HTR-8/SVneo (cell line): Measurements from ENCODE around the gene COL5A3.
"Not testable (repeated sequence)": the region's sequence is repeated elsewhere in the genome, so short reads cannot be mapped to it uniquely, and the experiment has no call there.

Source experiments
- DNase-seq: peaks from one replicate; pipeline ENCODE4 v3.0.0; 2011; ENCODE audit warnings: low spot score, mixed read lengths; ENCODE audit not compliant: insufficient read length
- FAIRE-seq: peaks from 2 replicates; lab custom pipeline; 2011; peaks lifted over from hg19 to GRCh38; lab: Jason Lieb, UNC

The COL5A3 gene

GRCh38 chr19:9941671-9942070 is 68.6 kb downstream of the COL5A3 start:
- FAIRE-seq, result no peak

GRCh38 chr19:9941231-9941630 is 69.1 kb downstream of the COL5A3 start:
- FAIRE-seq (no peak), DNase-seq (no peak)

More at GRCh38 chr19:9941671-9942070, 68.6 kb downstream of the COL5A3 start:
- no peak for DNase-seq

GRCh38 chr19:9940778-9941177 is 69.5 kb downstream of the COL5A3 start:
- FAIRE-seq, result no peak

GRCh38 chr19:9939301-9939913 is 70.9 kb downstream of the COL5A3 start:
- no peak for DNase-seq
- no peak for FAIRE-seq

More at GRCh38 chr19:9940778-9941177, 69.5 kb downstream of the COL5A3 start:
- no peak for DNase-seq

DNA sequence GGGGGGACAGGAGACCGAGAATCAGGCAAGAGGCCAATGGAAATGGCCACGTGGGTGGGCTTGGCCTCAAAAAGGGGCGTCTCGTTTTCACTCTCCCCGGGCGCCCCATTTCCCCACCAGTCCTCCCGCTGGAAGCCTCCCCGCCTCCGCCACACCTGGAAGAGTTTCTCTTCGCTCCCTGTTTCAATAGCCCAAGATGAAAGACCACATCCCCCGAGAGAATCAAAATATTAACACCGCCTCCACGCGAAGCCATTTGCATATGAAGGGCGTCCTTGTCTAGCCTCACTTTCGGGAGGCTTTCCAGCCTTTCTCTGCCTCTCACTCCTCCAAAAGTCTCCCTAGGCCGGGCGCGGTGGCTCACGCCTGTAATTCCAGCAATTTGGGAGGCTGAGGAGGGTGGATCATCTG is 73.3 kb downstream of the COL5A3 start:
- FAIRE-seq (no peak), DNase-seq (no peak)

DNA sequence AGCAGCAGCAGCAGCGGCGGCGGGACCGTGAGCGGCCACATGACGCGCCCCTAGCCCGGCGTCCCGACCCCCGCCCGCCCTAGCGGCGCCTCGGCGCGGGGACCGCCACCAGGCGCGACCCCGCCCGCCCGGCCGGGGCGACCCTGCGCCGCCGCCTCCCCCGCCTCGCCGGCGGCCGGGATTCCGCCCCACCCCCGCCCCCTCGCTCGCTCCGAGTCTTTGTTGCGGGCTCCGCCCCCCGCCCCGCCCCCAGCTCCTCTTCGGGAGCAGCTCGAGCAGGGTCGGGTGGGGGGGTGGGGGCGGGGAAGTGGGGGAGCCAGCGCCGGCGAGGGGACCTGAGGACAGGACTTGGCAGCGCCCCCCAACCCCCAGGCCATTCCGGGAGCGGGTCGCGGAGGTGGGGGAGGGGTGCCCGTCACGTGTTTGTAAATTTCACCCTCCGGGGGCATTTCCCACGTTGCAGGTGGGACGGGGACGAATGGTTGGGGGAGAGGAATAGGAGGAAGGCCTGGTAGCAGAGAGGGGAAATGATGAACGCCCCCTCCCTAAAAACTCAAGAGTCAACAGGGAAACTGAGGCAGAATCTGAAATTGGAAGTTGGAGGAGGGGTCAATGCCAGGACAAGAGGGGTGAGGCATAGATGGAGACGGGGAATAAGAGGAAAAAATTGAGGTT is 73.8 kb downstream of the COL5A3 start, which contains the start of gene OLFM2:
Gene OLFM2 (minus strand): TSS at position 190 of the 675 bp plus-strand sequence. CDS start 149 bp downstream, at position 41.
- FAIRE-seq (no peak), DNase-seq (peak; percentile 51)

DNA sequence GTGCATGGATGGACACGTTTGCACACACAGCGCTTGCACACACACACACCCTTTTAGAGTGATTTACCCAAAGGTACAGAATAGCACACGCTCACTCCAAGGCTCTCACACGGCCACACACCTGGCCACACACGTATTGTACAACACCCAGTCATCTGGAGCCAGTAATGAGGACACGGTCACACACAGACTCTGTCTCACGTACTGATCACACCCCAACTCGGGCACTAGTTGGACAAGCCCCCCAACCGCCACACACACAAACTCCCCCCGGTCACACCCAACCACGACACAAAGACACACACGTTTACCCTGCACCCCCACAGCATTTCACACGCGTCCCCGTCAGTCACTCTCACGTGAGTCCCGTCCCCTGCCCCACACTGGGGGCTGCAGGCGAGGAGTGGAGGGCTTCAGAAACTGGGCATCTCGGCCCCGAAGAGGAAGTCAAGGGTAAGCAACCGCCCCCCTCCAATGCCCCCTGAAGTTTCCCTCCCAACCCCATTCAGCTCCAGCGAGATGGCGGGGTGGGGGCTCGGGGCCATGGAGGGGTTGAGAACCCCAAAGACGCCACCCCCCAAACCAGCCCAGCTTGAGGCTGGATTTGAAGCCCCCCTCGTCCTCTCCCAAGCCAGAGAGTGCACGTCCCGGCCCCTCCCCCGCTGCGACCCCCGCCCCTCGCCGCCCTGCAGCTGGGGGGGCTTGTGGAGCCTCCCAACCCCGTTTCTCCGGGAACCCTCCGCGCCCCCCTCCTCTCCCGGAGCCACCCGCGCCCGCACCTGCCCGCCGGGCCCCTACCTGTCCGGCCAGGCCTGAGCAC is 74.6 kb downstream of the COL5A3 start:
- no peak for DNase-seq
- FAIRE-seq, result peak; percentile 70

- FAIRE-seq (peak; percentile 97), DNase-seq (peak; percentile 83)
Observed at GRCh38 chr19:9934132-9934950, 76.0 kb downstream of the COL5A3 start.

DNA sequence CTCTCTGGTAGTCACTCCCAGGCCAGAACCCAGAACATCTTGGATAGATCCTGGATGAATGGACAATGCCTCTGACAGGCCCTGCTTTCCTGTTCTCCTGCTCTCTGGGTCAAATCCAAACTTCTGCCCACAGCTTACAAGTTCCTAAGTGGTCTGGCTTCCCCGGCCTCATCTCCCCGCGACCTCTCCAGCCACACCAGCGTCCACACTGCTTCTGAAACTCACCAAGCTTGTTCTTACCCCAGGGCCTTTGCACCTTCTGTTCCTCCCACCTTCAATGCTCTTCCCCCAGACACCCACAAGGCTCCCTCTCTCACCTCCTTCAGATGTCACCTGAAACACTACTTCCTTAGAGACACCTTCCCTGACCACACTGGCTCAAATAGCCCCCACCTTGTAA is 77.5 kb downstream of the COL5A3 start:
- FAIRE-seq (no peak), DNase-seq (no peak)

DNA sequence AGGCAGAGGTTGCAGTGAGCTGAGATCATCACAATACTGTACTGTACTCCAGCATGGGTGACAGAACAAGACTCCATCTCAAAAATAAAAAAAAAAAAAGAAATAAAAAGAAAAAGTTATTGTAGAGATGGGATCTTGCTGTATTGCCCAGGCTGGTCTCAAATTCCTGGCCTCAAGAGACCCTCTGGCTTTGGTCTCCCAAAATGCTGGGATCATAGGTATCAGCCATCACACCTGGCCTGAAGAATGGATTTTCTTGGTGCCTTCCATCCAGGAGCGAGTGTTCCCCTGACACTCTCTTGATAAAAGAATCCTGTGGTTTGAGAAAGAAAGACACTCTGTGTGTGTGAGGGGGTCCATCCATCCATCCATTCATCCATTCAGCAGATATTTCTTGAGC is 78.7 kb downstream of the COL5A3 start:
- FAIRE-seq, result no peak
- DNase-seq, result no peak

DNA sequence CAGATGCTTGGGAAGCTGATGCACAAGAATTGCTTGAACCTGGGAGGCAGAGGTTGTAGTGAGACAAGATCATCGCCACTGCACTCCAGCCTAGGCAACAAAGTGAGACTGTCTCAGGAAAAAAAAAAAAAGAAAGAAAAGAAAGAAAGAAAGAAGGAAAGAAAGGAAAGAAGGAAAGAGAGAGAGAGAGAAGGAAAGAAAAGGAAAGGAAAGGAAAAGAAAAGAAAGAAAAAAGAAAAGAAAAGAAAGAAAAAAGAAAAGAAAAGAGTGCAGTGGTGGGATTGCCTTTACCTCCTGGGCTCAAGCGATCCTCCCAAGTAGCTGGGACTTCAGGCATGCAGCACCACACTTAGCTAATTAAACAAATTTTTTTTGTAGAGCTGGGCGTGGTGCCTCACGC is 86.9 kb downstream of the COL5A3 start:
- DNase-seq (no peak), FAIRE-seq (no peak)

DNA sequence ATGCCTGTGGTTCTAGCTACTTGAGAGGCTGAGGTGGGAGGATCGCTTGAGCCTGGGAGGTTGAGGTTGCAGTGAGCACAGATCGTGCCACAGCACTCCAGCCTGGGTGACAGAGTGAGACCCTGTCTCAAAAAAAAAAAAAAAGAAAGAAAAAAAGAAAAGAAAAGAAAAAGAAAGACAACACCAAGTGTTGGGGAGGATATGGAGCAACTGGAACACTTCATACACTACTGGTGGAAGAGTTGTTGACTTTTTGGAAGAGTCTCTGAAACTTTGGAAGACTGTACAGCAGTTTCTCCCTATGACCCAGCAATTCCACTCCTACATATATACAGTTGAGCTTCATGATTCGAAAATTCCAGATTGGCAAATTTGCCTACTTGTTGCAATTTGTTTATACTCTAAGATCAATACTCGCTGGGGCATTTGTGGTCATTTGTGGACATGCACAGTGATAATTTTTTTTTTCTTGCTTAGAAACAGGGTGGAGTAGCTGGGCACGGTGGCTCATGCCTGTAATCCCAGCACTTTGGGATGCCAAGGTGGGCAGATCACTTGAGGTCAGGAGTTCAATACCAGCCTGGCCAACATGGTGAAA is 87.4 kb downstream of the COL5A3 start:
- FAIRE-seq, DNase-seq: not testable (repeated sequence)

DNA sequence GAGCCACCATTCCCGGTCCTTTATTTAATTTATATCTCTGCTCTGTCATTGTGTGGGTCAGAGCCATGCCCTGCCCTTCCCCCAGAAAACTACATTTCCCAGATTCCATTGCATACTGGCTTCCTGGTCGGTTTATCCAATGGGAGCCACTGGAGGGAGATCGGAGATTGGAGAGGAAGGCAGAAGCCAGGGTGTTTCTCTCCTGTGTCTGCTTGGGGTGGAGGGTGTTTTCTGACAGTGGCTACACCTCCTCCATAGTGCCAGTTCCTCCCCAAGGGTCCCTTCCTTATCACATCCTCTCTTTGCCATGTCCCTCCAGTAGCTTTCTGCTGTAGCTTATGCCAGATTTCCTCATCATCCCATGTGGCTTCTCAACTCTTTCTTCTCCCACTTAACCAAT is 93.0 kb downstream of the COL5A3 start:
- DNase-seq (peak; percentile 83), FAIRE-seq (no peak)

DNA sequence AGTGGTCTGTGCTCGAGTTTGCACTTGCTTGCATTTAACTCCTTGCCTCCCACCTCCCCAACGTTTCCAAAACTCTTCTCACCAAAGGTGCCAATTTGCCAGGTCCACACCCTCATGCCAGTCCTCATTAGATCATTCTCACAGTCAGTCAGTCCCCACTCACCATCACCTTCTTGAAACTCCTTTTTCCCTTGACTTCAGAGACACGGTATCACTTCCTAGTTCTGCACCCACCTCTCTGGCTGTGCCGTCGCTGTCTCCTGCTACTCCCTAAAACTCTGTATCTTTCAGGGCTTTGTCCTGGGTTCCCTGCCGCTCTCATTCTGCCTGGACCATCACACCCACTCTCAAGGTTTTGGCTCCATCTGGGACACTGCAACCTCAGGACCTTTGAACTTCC is 93.6 kb downstream of the COL5A3 start:
- DNase-seq, result no peak
- FAIRE-seq, result no peak

DNA sequence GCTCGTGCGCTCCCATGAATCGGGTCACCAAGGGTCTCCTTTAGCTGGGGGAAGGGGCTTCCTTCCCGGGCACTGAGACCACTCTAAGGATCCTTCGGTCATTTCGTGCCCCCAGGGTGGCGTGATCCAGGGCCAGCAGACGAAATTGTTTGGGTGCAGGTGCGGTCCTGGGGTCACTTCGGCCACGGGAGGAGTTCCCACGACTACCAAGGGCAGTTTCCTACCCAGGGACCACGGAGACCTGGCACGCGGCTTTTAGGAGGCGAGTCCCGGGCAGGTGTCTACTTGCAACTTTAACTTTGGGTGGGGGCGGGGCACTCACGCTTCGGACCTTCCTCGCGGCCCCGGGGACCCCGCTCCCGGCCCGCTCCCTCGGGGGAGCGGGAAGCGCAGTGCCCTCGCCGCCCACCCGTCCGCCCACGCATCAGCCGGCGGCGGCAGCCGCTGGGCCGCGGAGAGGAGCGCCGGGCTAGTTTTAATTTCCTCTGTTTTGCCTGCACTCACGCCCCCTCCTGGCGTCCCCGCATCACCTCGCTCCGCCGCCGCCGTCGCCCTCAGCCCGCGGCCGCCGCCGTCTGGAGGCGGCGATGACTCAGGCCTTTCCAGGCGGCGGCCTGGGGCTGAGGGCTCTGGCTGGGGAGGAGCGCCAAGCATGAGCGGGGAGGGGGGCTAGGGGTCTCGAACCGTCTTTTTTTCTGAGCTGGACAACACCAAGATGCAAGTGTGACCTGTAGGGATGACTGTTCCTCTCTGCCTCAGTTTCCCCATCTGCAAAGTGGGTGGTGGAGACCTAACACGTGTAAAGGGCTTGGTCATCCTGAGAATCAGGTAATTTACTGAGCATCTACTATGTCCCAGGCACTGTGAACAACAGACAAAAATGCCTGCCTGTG is 95.7 kb downstream of the COL5A3 start:
- FAIRE-seq, result peak; percentile 81
- DNase-seq, result peak; percentile 83

- no peak for FAIRE-seq
Observed at GRCh38 chr19:9914001-9914314, 96.3 kb downstream of the COL5A3 start.

DNA sequence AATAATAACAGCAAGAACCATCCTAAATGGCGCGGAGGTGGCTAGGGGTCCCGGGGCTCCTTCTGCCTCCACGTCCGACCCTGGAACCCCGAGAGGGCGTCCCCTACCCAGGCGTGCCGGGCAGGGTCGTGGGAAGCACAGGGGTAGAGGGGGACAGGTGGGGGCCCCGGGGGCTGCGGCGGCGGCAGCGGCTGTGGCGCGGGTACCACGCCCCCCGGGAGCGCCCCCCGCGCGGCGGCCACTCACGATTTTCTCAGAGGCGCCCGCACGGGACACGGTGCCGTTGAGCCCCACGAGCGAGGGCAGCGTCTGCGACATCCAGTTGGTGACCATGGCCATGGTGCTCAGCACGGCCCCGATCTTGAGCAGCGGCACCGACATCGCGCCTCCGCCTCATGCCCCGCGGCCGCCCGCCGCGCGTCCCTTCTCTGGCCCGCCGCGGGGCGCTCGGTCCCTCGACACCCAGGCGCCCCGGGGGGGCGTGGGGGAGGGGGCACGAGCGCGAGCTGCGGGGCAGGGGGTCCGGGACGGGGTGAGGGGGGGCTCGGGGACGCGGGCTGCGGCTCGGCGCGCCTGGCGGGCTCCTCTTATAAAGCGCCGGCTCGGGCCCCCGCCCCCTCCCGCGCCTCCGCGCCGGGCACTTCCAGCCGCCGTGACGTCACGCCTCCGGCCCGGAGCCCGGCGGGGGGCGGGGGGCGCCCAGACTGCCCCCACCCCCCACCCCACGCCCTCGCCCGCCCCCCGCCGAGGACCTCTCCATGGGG is 96.9 kb downstream of the COL5A3 start:
- DNase-seq (peak; percentile 43), FAIRE-seq (no peak)

More at GRCh38 chr19:9914001-9914314, 96.3 kb downstream of the COL5A3 start:
- DNase-seq, result peak; percentile 37
